ENCODE measurements around the gene PTPRN2. TPM values are rescaled to one million over a fixed set of nuclear protein-coding genes. Genes with fewer than 3 reads are reported as not detected.

Gene PTPRN2
- total and polyA plus RNA-seq, 2 donors (not counting 1 experiment from before 2014, with no cell fraction given), result 0.54 to 1.2 TPM

GRCh38 chr7:158446706-158447105, 140.9 kb downstream of the PTPRN2 start:
- Histone ChIP-seq H3K4me2 (ENCODE audit: extremely low read depth, insufficient read depth, low read length) (no peak overlapping the region), H3K9ac (ENCODE audit: insufficient read depth, low read length) (no peak overlapping the region), H4K20me1 (ENCODE audit: control insufficient read depth, extremely low read depth, insufficient read depth, low read length) (no peaks in the 10 kb centered on the region), H3K79me2 (ENCODE audit: control insufficient read depth, insufficient read depth, low read length) (no peaks in the 10 kb centered on the region), H3K4me3 (replicated peaks in 1 of 4; ENCODE audit: control extremely low read depth in 1 of 4, insufficient read depth in 1 of 4, low read depth in 3 of 4, low read length in 4 of 4) (no peak overlapping the region), H3K9me3 (ENCODE audit: control insufficient read depth, insufficient read depth, low read depth, low read length) (peaks cover 1% of the 10 kb centered on the region), H2AFZ (ENCODE audit: low read length) (no peak overlapping the region), H3K4me1 (ENCODE audit: control insufficient read depth, extremely low read depth, insufficient read depth, low read length) (no peaks in the 10 kb centered on the region), H3K27me3 (ENCODE audit: control insufficient read depth, insufficient read depth, low read length) (no peaks in the 10 kb centered on the region), H3K27ac (ENCODE audit: insufficient read depth, low read length) (no peak overlapping the region), H3K36me3 (ENCODE audit: control insufficient read depth, insufficient read depth, low read length) (no peaks in the 10 kb centered on the region)
- TF ChIP-seq CTCF (conservative IDR thresholded peaks at IDR 0.05 in 1 of 2, IDR thresholded peaks at IDR 0.05 in 1 of 2; ENCODE audit: low read depth in 1 of 2, low read length in 2 of 2), result no peak
- no peak for TF ChIP-seq EZH2 (IDR thresholded peaks at IDR 0.05; ENCODE audit: low read length, missing control alignments)
- no peak for DNase-seq (ENCODE audit: low read depth in 2 of 2)

- Histone ChIP-seq H3K79me2 (ENCODE audit: control insufficient read depth, insufficient read depth, low read length) (no peaks in the 10 kb centered on the region), H3K9me3 (ENCODE audit: control insufficient read depth, insufficient read depth, low read depth, low read length) (peaks cover 1% of the 10 kb centered on the region), H3K27ac (ENCODE audit: insufficient read depth, low read length) (no peak overlapping the region), H3K27me3 (ENCODE audit: control insufficient read depth, insufficient read depth, low read length) (no peaks in the 10 kb centered on the region), H2AFZ (ENCODE audit: low read length) (no peak overlapping the region), H3K9ac (ENCODE audit: insufficient read depth, low read length) (no peak overlapping the region), H3K36me3 (ENCODE audit: control insufficient read depth, insufficient read depth, low read length) (no peaks in the 10 kb centered on the region), H3K4me3 (replicated peaks in 1 of 4; ENCODE audit: control extremely low read depth in 1 of 4, insufficient read depth in 1 of 4, low read depth in 3 of 4, low read length in 4 of 4) (no peak overlapping the region), H3K4me1 (ENCODE audit: control insufficient read depth, extremely low read depth, insufficient read depth, low read length) (no peaks in the 10 kb centered on the region), H3K4me2 (ENCODE audit: extremely low read depth, insufficient read depth, low read length) (no peak overlapping the region), H4K20me1 (ENCODE audit: control insufficient read depth, extremely low read depth, insufficient read depth, low read length) (no peaks in the 10 kb centered on the region)
- no peak for DNase-seq (ENCODE audit: low read depth in 2 of 2)
- no peak for TF ChIP-seq EZH2 (IDR thresholded peaks at IDR 0.05; ENCODE audit: low read length, missing control alignments)
- no peak for TF ChIP-seq CTCF (conservative IDR thresholded peaks at IDR 0.05 in 1 of 2, IDR thresholded peaks at IDR 0.05 in 1 of 2; ENCODE audit: low read depth in 1 of 2, low read length in 2 of 2)
These were observed 141.3 kb downstream of the PTPRN2 start for GRCh38 chr7:158446281-158446680.

- no peak overlapping the region for H3K27ac ChIP-seq (ENCODE audit: insufficient read depth, low read length)
- H4K20me1 ChIP-seq (ENCODE audit: control insufficient read depth, extremely low read depth, insufficient read depth, low read length), result no peaks in the 10 kb centered on the region
- no peaks in the 10 kb centered on the region for H3K27me3 ChIP-seq (ENCODE audit: control insufficient read depth, insufficient read depth, low read length)
- no peak for TF ChIP-seq CTCF (conservative IDR thresholded peaks at IDR 0.05 in 1 of 2, IDR thresholded peaks at IDR 0.05 in 1 of 2; ENCODE audit: low read depth in 1 of 2, low read length in 2 of 2)
- no peak for TF ChIP-seq EZH2 (IDR thresholded peaks at IDR 0.05; ENCODE audit: low read length, missing control alignments)
- H3K4me2 ChIP-seq (ENCODE audit: extremely low read depth, insufficient read depth, low read length), result no peak overlapping the region
- no peak for DNase-seq (ENCODE audit: low read depth in 2 of 2)
- H2AFZ ChIP-seq (ENCODE audit: low read length), result no peak overlapping the region
- no peak overlapping the region for H3K9ac ChIP-seq (ENCODE audit: insufficient read depth, low read length)
- peaks cover 1% of the 10 kb centered on the region for H3K9me3 ChIP-seq (ENCODE audit: control insufficient read depth, insufficient read depth, low read depth, low read length)
- H3K79me2 ChIP-seq (ENCODE audit: control insufficient read depth, insufficient read depth, low read length), result no peaks in the 10 kb centered on the region
- no peaks in the 10 kb centered on the region for H3K36me3 ChIP-seq (ENCODE audit: control insufficient read depth, insufficient read depth, low read length)
- H3K4me1 ChIP-seq (ENCODE audit: control insufficient read depth, extremely low read depth, insufficient read depth, low read length), result no peaks in the 10 kb centered on the region
- H3K4me3 ChIP-seq (replicated peaks in 1 of 4; ENCODE audit: control extremely low read depth in 1 of 4, insufficient read depth in 1 of 4, low read depth in 3 of 4, low read length in 4 of 4), result no peak overlapping the region
These were observed 142.0 kb downstream of the PTPRN2 start for GRCh38 chr7:158445421-158446175.

Data from fibroblast of lung (primary cell).